IMR-90 (cell line): Measurements from ENCODE around the gene EME2. TPM values are rescaled to one million over a fixed set of nuclear protein-coding genes. Genes with fewer than 3 reads are reported as not detected.

Experiments used
- ATAC-seq: fragments of 200-7000 bp; cut with Tn5 transposase; 2 replicates; pipeline ENCODE4 v1.9.1; 2020; ENCODE audit warnings: low read depth, mild to moderate bottlenecking, moderate library complexity
- BruUV-seq: library from RNA; stranded (reverse); fragments of 400-500 nt; replicated peaks from 2 replicates; lab custom pipeline; 2021; lab: Mats Ljungman, UMichigan
- CTCF ChIA-PET: fragments of 300-600 bp; formaldehyde crosslinking; extraction: SDS; loops from one replicate; lab custom pipeline; 2021; ENCODE audit warnings: antibody characterized with exemption; lab: Yijun Ruan, JAX
- POLR2A ChIA-PET: fragments of 300-600 bp; sonication (Branson Sonifier 250); formaldehyde crosslinking; loops from one replicate; lab custom pipeline; 2022; ENCODE audit warnings: antibody characterized with exemption; ENCODE audit not compliant: unreplicated experiment; lab: Charles Lee
- DNase-seq: peaks from one replicate; pipeline ENCODE4 v3.0.0; 2013
- H2AFZ ChIP-seq: replicated peaks from 2 replicates; pipeline ENCODE3; 2013; ENCODE audit warnings: low read length, mild to moderate bottlenecking; ENCODE audit not compliant: poor library complexity
- H2AK5ac ChIP-seq: 2 replicates; pipeline ENCODE4 v1.6.1; 2013; ENCODE audit warnings: low read depth, low read length, inconsistent platforms
- H2AK9ac ChIP-seq: replicated peaks from 2 replicates; pipeline ENCODE3; 2013; ENCODE audit warnings: mild to moderate bottlenecking, low read depth, low read length, moderate library complexity; ENCODE audit not compliant: poor library complexity
- H2BK120ac ChIP-seq: 2 replicates; pipeline ENCODE4 v1.6.1; 2013; ENCODE audit warnings: low read depth, low read length, inconsistent platforms
- H2BK15ac ChIP-seq: 3 replicates; pipeline ENCODE4 v1.6.1; 2013; ENCODE audit warnings: low read depth, low read length, inconsistent platforms
- H2BK20ac ChIP-seq: 2 replicates; pipeline ENCODE4 v1.6.1; 2013; ENCODE audit warnings: low read depth, mild to moderate bottlenecking, inconsistent platforms, low read length, moderate library complexity
- H2BK5ac ChIP-seq: 2 replicates; pipeline ENCODE4 v1.6.1; 2013; ENCODE audit warnings: mild to moderate bottlenecking, low read depth, low read length, inconsistent platforms; ENCODE audit not compliant: poor library complexity, severe bottlenecking
- H3K14ac ChIP-seq: replicated peaks from 2 replicates; pipeline ENCODE4 v1.6.1; 2013; ENCODE audit warnings: low read depth, low read length, inconsistent platforms
- H3K18ac ChIP-seq: 2 replicates; pipeline ENCODE4 v1.6.1; 2013; ENCODE audit warnings: low read depth, low read length, control low read depth
- H3K23ac ChIP-seq: 2 replicates; pipeline ENCODE4 v1.6.1; 2013; ENCODE audit warnings: low read depth, low read length, inconsistent platforms
- H3K27ac ChIP-seq: 2 replicates; pipeline ENCODE4 v1.5.1; 2013; ENCODE audit warnings: mild to moderate bottlenecking, control low read depth, low read length; ENCODE audit not compliant: insufficient read depth
- H3K27me3 ChIP-seq: 2 replicates; pipeline ENCODE4 v1.6.1; 2013; ENCODE audit warnings: low read length; ENCODE audit not compliant: control insufficient read depth, insufficient read depth
- H3K36me3 ChIP-seq: 2 replicates; pipeline ENCODE4 v1.6.1; 2013; ENCODE audit warnings: low read length, mixed read lengths; ENCODE audit not compliant: control insufficient read depth, insufficient read depth
- H3K4ac ChIP-seq: 2 replicates; pipeline ENCODE4 v1.6.1; 2013; ENCODE audit warnings: low read depth, low read length, inconsistent platforms
- H3K4me1 ChIP-seq: 2 replicates; pipeline ENCODE4 v1.6.1; 2013; ENCODE audit warnings: low read length, mixed read lengths; ENCODE audit not compliant: control insufficient read depth, insufficient read depth
- H3K4me2 ChIP-seq: 2 replicates; pipeline ENCODE4 v1.6.1; 2013; ENCODE audit warnings: low read depth, mild to moderate bottlenecking, control low read depth, low read length, moderate library complexity
- H3K4me3 ChIP-seq: 2 replicates; pipeline ENCODE4 v1.5.1; 2013; ENCODE audit warnings: low read depth, mild to moderate bottlenecking, control low read depth, low read length, moderate library complexity; ENCODE audit not compliant: insufficient read depth
- H3K56ac ChIP-seq: 2 replicates; pipeline ENCODE4 v1.6.1; 2013; ENCODE audit warnings: low read length, inconsistent platforms; ENCODE audit not compliant: insufficient read depth; ENCODE audit errors: extremely low read depth
- H3K79me1 ChIP-seq, 2 experiments: 2 replicates each; pipeline ENCODE4 v1.6.1; 2013; ENCODE audit warnings: low read length in 2 of 2, inconsistent platforms in 1 of 2, low read depth in 1 of 2
- H3K9ac ChIP-seq: 2 replicates; pipeline ENCODE4 v1.6.1; 2013; ENCODE audit warnings: low read depth, low read length, control low read depth
- H3K9me1 ChIP-seq: 2 replicates; pipeline ENCODE4 v1.6.1; 2013; ENCODE audit warnings: low read length, inconsistent platforms; ENCODE audit not compliant: insufficient read depth
- H3K9me3 ChIP-seq: 2 replicates; pipeline ENCODE4 v1.6.1; 2013; ENCODE audit warnings: low read length; ENCODE audit not compliant: control insufficient read depth, insufficient read depth
- H4K20me1 ChIP-seq: 2 replicates; pipeline ENCODE4 v1.6.1; 2013; ENCODE audit warnings: low read length, inconsistent platforms; ENCODE audit not compliant: insufficient read depth
- H4K5ac ChIP-seq: 2 replicates; pipeline ENCODE4 v1.6.1; 2013; ENCODE audit warnings: mild to moderate bottlenecking, low read depth, low read length, control low read depth
- H4K8ac ChIP-seq, 2 experiments: 2 replicates each; pipeline ENCODE4 v1.6.1; 2013; ENCODE audit warnings: low read depth in 2 of 2, low read length in 2 of 2, control low read depth in 1 of 2, inconsistent platforms in 1 of 2
- H4K91ac ChIP-seq: 2 replicates; pipeline ENCODE4 v1.6.1; 2013; ENCODE audit warnings: low read depth, low read length, inconsistent platforms; ENCODE audit not compliant: insufficient read depth
- SMC3 ChIP-seq: fragments of 150-350 bp; IDR thresholded peaks from 2 replicates; pipeline ENCODE4 v1.6.1; 2016; ENCODE audit warnings: low read depth, mild to moderate bottlenecking, antibody characterized with exemption, low read length, moderate library complexity
- WGBS, 2 experiments: methylation state at CpG; one replicate each; pipeline versions ENCODE4 v1.1.5 to v1.1.7; 2013; ENCODE audit warnings: missing lambda C conversion rate in 2 of 2; ENCODE audit not compliant: insufficient read length in 1 of 2; ENCODE audit errors: extremely low coverage in 2 of 2; 5-methylcytosine and 5-hydroxymethylcytosine counted together
- dilution Hi-C: fragments of 300-500 bp; cut with HindIII; formaldehyde crosslinking; loops from one replicate; pipeline ENCODE4 v1.14.3; 2018; ENCODE audit warnings: low sequenced_read_pairs; ENCODE audit not compliant: unreplicated experiment
- in situ Hi-C: fragments of 300-500 bp; cut with MboI; formaldehyde crosslinking; loops from 3 replicates; pipeline ENCODE4 v1.14.3; 2019; ENCODE audit warnings: low sequenced_read_pairs, inconsistent platforms, mixed read lengths
- intact Hi-C: fragments of 100-400 bp; cut with micrococcal nuclease; formaldehyde crosslinking; loops from 2 replicates; pipeline ENCODE4 v1.10.0; 2022
- polyA plus RNA-seq, 3 experiments: library from polyadenylated mRNA; depleted of rRNA; stranded (reverse); fragments of >200 nt; gene quantifications; 2 replicates each; pipeline ENCODE4 v1.2.3, GENCODE V29; 2012; ENCODE audit warnings: low replicate concordance in 1 of 3
- total RNA-seq: library from RNA; depleted of rRNA; stranded (reverse); fragments of >200 nt; gene quantifications from 2 replicates; pipeline ENCODE4 v1.2.3, GENCODE V29; 2012
- TF ChIP-seq, protein P1 (sequence below): conservative IDR thresholded peaks from 2 replicates; pipeline ENCODE4 v1.5.1; 2012; ENCODE audit warnings: mild to moderate bottlenecking, low read depth, low read length, improper control_type of control experiment

EME2 gene
- total and polyA plus RNA-seq, 2 of the 4 experiments (the other 2 are of a cell fraction), result 1.3 to 9.6 TPM

DNA sequence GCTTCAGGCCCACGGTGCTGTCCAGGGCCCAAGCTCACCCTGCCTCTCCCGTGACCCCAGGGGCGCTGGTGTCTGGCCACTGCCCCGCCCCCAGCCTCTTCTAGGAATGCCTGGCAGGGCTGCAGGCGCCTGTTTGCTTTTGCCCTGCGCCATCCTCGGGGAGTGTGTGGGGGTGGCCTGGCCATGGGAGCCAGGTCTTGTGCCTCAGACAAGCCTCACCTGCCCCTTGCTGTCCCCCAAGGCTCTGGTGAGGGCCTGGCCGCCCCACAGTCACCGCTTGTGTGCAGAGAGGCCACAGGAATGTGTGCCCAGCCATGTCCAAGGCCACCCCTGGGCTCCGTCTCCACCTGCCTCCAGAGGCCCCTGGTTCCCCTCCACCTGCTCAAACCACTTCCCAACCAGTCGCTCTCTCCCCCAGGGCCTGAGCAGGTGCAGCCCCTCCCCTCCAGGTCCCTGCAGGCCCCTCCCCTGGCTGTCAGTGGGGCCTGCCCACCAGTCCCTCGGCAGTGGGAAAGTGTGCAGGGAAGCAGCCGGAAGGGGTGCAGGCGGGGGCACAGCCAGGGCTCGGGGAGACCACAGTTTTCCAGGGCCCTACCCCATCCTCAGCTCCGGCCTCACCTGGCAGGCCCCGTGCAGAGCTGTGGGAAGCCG is 21.7 kb downstream of the EME2 start:
- H3K27me3 ChIP-seq, result no peaks in the 10 kb centered on the region
- no peaks in the 10 kb centered on the region for H4K20me1 ChIP-seq
- no peak; the same call in 1 of the 2 replicates for ATAC-seq
- no peak overlapping the region for H2AFZ ChIP-seq
- 0 out of 2 replicates have a peak, but pooled peaks cover 2% of the 10 kb centered on the region for H3K9me1 ChIP-seq
- no peak overlapping the region for H2AK5ac ChIP-seq
- H3K4me3 ChIP-seq, result no peak overlapping the region
- no peak overlapping the region for H2BK5ac ChIP-seq
- no peak overlapping the region for H3K27ac ChIP-seq
- H3K4me1 ChIP-seq, result no peaks in the 10 kb centered on the region
- in situ Hi-C loops, result no loop called here
- BruUV-seq, result no TSS peak
- dilution Hi-C loops, result no loop called here
- peaks cover 16% of the 10 kb centered on the region for H3K36me3 ChIP-seq
- H2AK9ac ChIP-seq, result peak overlapping the region; percentile 28
- H3K14ac ChIP-seq, result no peak overlapping the region
- H3K9ac ChIP-seq, result no peak overlapping the region
- H2BK120ac ChIP-seq, result no peak overlapping the region
- H4K91ac ChIP-seq, result no peak overlapping the region
- H3K4ac ChIP-seq, result no peak overlapping the region
- H2BK20ac ChIP-seq, result no peak overlapping the region
- ChIA-PET POLR2A (no interaction called here), CTCF (no interaction called here)
- no peak overlapping the region for H3K23ac ChIP-seq
- H3K9me3 ChIP-seq, result peaks cover 5% of the 10 kb centered on the region; the same call in 1 of the 2 replicates
- H3K4me2 ChIP-seq, result no peak overlapping the region
- H3K79me1 ChIP-seq, result no peaks in the 10 kb centered on the region
- intact Hi-C loops, result no loop called here
- no peak overlapping the region for H4K5ac ChIP-seq
- H3K56ac ChIP-seq, result no peak overlapping the region
- DNase-seq, result no peak
- H4K8ac ChIP-seq, result no peak overlapping the region
- no peak for TF ChIP-seq SMC3
- TF ChIP-seq, protein P1, sequence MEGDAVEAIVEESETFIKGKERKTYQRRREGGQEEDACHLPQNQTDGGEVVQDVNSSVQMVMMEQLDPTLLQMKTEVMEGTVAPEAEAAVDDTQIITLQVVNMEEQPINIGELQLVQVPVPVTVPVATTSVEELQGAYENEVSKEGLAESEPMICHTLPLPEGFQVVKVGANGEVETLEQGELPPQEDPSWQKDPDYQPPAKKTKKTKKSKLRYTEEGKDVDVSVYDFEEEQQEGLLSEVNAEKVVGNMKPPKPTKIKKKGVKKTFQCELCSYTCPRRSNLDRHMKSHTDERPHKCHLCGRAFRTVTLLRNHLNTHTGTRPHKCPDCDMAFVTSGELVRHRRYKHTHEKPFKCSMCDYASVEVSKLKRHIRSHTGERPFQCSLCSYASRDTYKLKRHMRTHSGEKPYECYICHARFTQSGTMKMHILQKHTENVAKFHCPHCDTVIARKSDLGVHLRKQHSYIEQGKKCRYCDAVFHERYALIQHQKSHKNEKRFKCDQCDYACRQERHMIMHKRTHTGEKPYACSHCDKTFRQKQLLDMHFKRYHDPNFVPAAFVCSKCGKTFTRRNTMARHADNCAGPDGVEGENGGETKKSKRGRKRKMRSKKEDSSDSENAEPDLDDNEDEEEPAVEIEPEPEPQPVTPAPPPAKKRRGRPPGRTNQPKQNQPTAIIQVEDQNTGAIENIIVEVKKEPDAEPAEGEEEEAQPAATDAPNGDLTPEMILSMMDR, result no peak
- whole genome bisulfite sequencing, 2 experiments, result 93% methylated on average over 5 of the region's 18 CpGs; no CpG with 5 or more reads in 1 of the 2 experiments
- no peak overlapping the region for H2BK15ac ChIP-seq
- H3K18ac ChIP-seq, result no peak overlapping the region
